Stomach (tissue), 4 donors: ENCODE measurements around the gene PTPRE.
"Not testable (repeated sequence)": the region's sequence is repeated elsewhere in the genome, so short reads cannot be mapped to it uniquely, and the experiment has no call there.

Experiments
- CTCF ChIP-seq, 7 experiments: fragments of 450-650 bp in 4 of 7; fragments of 200-600 bp in 3 of 7; sonication (generic) in 3 of 7; IDR thresholded peaks; one replicate each; pipeline ENCODE4 v1.5.1; 2016 to 2019; ENCODE audit warnings: antibody characterized with exemption in 7 of 7, control low read depth in 2 of 7, mild to moderate bottlenecking in 1 of 7
- EP300 ChIP-seq: sonication (generic); formaldehyde crosslinking; IDR thresholded peaks from one replicate; pipeline ENCODE4 v1.6.1; 2017; ENCODE audit warnings: antibody characterized with exemption
- POLR2A ChIP-seq, 4 donors: fragments of 450-650 bp; IDR thresholded peaks; one replicate each; pipeline ENCODE4 v1.6.1; 2016; ENCODE audit warnings: antibody characterized with exemption in 4 of 4, control low read depth in 2 of 4, mild to moderate bottlenecking in 1 of 4, moderate library complexity in 1 of 4
- POLR2AphosphoS5 ChIP-seq, 3 donors: sonication (generic); formaldehyde crosslinking; IDR thresholded peaks; one replicate each; pipeline ENCODE4 v1.6.1; 2016; ENCODE audit warnings: antibody characterized with exemption in 3 of 3

GRCh38 chr10:127990132-127990788, 83.4 kb downstream of the PTPRE start:
- not testable (repeated sequence) for TF ChIP-seq CTCF (IDR thresholded peaks at IDR 0.05); POLR2A (IDR thresholded peaks at IDR 0.05); EP300; POLR2AphosphoS5 (IDR thresholded peaks at IDR 0.05)
